H7 (cell line): ENCODE data around the gene ZNF526. TPM values are rescaled to one million over a fixed set of nuclear protein-coding genes. Genes with fewer than 3 reads are reported as not detected.
A peak's percentile ranks its signal among the peaks of the same experiment; 100 is the strongest.

Source experiments
- DNase-seq: peaks from one replicate; pipeline ENCODE4 v3.0.0; 2012
- H3K27me3 ChIP-seq: 2 replicates; pipeline ENCODE4 v1.6.0; 2011; ENCODE audit warnings: mild to moderate bottlenecking, low read length; ENCODE audit not compliant: control insufficient read depth, insufficient read depth
- H3K36me3 ChIP-seq: replicated peaks from 2 replicates; pipeline ENCODE4 v1.5.1; 2011; ENCODE audit warnings: low read length; ENCODE audit not compliant: control insufficient read depth, insufficient read depth
- H3K4me3 ChIP-seq: 2 replicates; pipeline ENCODE4 v1.5.1; 2011; ENCODE audit warnings: low read depth, mild to moderate bottlenecking, control low read depth, low read length, moderate library complexity; ENCODE audit not compliant: insufficient read depth
- total RNA-seq: library from RNA; depleted of rRNA; stranded (reverse); fragments of >200 nt; shearing (Covaris generic); gene quantifications from 2 replicates; pipeline ENCODE4 v1.2.3, GENCODE V29; 2014

ZNF526 gene
- total RNA-seq, 1 experiment from 2014 or later: 14.6 TPM

- peak; percentile 90 for DNase-seq
- Histone ChIP-seq H3K4me3 (peak overlapping the region; percentile 57), H3K27me3 (no peaks in the 10 kb centered on the region), H3K36me3 (peaks cover 2% of the 10 kb centered on the region)
Observed at GRCh38 chr19:42244347-42245220, 24.5 kb downstream of the ZNF526 start.

GRCh38 chr19:42245231-42245630 is 25.1 kb downstream of the ZNF526 start:
- no peak for DNase-seq
- no peak overlapping the region for H3K4me3 ChIP-seq
- peaks cover 3% of the 10 kb centered on the region for H3K36me3 ChIP-seq
- H3K27me3 ChIP-seq: no peaks in the 10 kb centered on the region

- Histone ChIP-seq H3K27me3 (no peaks in the 10 kb centered on the region), H3K36me3 (peaks cover 3% of the 10 kb centered on the region), H3K4me3 (no peak overlapping the region)
- DNase-seq: peak; percentile 90
Observed at GRCh38 chr19:42246143-42246921, 26.2 kb downstream of the ZNF526 start.

GRCh38 chr19:42246922-42247639 is 27.0 kb downstream of the ZNF526 start:
- H3K27me3 ChIP-seq: no peaks in the 10 kb centered on the region
- no peak for DNase-seq
- peaks cover 3% of the 10 kb centered on the region for H3K36me3 ChIP-seq
- no peak overlapping the region for H3K4me3 ChIP-seq

GRCh38 chr19:42247640-42248199 is 27.6 kb downstream of the ZNF526 start:
- H3K36me3 ChIP-seq: peaks cover 3% of the 10 kb centered on the region
- DNase-seq: peak; percentile 58

GRCh38 chr19:42248270-42249148 is 28.4 kb downstream of the ZNF526 start:
- DNase-seq: peak; percentile 63
- Histone ChIP-seq H3K36me3 (peaks cover 3% of the 10 kb centered on the region), H3K27me3 (no peaks in the 10 kb centered on the region), H3K4me3 (no peak overlapping the region)

More at GRCh38 chr19:42247640-42248199, 27.6 kb downstream of the ZNF526 start:
- Histone ChIP-seq H3K27me3 (no peaks in the 10 kb centered on the region), H3K4me3 (no peak overlapping the region)

- Histone ChIP-seq H3K36me3 (peaks cover 3% of the 10 kb centered on the region), H3K27me3 (no peaks in the 10 kb centered on the region), H3K4me3 (no peak overlapping the region)
- DNase-seq: peak; percentile 55
Observed at GRCh38 chr19:42249149-42249750, 29.1 kb downstream of the ZNF526 start.

- Histone ChIP-seq H3K4me3 (no peak overlapping the region), H3K36me3 (peaks cover 3% of the 10 kb centered on the region), H3K27me3 (no peaks in the 10 kb centered on the region)
- DNase-seq: no peak
Observed at GRCh38 chr19:42249769-42250168, 29.7 kb downstream of the ZNF526 start.

GRCh38 chr19:42250183-42250665 is 30.1 kb downstream of the ZNF526 start:
- Histone ChIP-seq H3K36me3 (peaks cover 3% of the 10 kb centered on the region), H3K27me3 (no peaks in the 10 kb centered on the region), H3K4me3 (no peak overlapping the region)
- no peak for DNase-seq

- H3K27me3 ChIP-seq: no peaks in the 10 kb centered on the region
- peaks cover 3% of the 10 kb centered on the region for H3K36me3 ChIP-seq
- H3K4me3 ChIP-seq: no peak overlapping the region
- DNase-seq: peak; percentile 64
Observed at GRCh38 chr19:42250666-42251531, 30.8 kb downstream of the ZNF526 start.

GRCh38 chr19:42251572-42252358 is 31.7 kb downstream of the ZNF526 start:
- Histone ChIP-seq H3K4me3 (no peak overlapping the region), H3K36me3 (peaks cover 3% of the 10 kb centered on the region), H3K27me3 (no peaks in the 10 kb centered on the region; the same call in 1 of the 2 replicates)
- DNase-seq: no peak
